Activated naive CD4-positive, alpha-beta T cell treated with anti-CD3 and anti-CD28 coated beads, Interleukin-2, amount 10 ng/mL, durations not matched to agents 7 days and 5 days (primary cell): ENCODE measurements around the gene OSCP1.

Experiments
- CTCF ChIA-PET: fragments of 350-600 bp; sonication (Branson Sonifier 250); formaldehyde crosslinking; loops from one replicate; lab custom pipeline; 2021; ENCODE audit warnings: antibody characterized with exemption; lab: Charles Lee
- DNase-seq: peaks from one replicate; pipeline ENCODE4 v3.0.0-alpha.2; 2020
- H3K27ac Mint-ChIP-seq: one replicate; pipeline ENCODE4 v1.8.0; 2021; ENCODE audit warnings: mild to moderate bottlenecking, moderate library complexity, mixed read lengths
- H3K27me3 Mint-ChIP-seq: one replicate; pipeline ENCODE4 v1.8.0; 2021; ENCODE audit warnings: mild to moderate bottlenecking, mixed read lengths
- H3K36me3 Mint-ChIP-seq: one replicate; pipeline ENCODE4 v1.8.0; 2021; ENCODE audit warnings: mixed read lengths
- H3K4me1 Mint-ChIP-seq: one replicate; pipeline ENCODE4 v1.8.0; 2021; ENCODE audit warnings: mixed read lengths
- H3K4me3 Mint-ChIP-seq: one replicate; pipeline ENCODE4 v1.8.0; 2021; ENCODE audit warnings: mild to moderate bottlenecking, moderate library complexity, mixed read lengths
- H3K9me3 Mint-ChIP-seq: one replicate; pipeline ENCODE4 v1.8.0; 2021; ENCODE audit warnings: mixed read lengths

OSCP1 gene

DNA sequence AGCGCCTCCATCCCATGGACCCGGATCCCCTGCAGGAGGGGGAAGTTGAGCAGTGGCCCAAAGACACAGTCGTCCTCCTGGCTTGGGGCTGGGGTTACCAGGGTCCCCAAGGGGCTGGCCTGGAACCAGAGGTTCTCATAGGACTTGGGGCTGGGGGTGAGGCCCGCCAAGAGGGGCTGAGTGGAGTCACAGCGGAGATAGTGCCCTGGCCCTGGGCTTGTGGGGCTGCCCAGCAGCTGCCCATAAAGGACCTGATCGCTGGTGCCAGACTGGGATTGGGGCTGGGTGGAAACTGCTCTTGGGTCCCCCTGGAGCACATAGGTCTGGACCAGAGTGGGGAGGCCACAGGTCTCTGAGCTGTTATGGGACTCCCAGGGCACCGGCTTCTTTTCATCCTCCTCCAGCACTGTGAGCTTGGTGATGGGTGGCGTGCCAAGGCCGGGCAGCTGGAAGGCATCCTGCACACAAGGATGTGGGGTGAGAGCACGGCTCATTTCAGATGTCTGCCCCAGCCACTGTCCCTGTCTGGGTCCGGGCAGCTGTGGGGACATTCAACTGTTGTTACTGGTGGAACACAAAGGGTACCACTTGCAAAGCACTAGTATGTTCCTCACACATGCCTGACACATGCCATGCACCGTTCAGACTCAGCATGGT lies 16.2 kb upstream of the OSCP1 start:
- Mint-ChIP-seq H3K36me3 (peaks cover 26% of the 10 kb centered on the region), H3K4me3 (no peak overlapping the region), H3K9me3 (no peaks in the 10 kb centered on the region), H3K27ac (no peak overlapping the region), H3K4me1 (peaks cover 41% of the 10 kb centered on the region), H3K27me3 (peaks cover 4% of the 10 kb centered on the region)
- no peak for DNase-seq
- CTCF ChIA-PET: interaction anchor here (0.6 to 1.3 kb wide), 2 partner anchors 20 to 60 kb away, joined by 3 read pairs; no protein-coding TSS in a partner anchor

DNA sequence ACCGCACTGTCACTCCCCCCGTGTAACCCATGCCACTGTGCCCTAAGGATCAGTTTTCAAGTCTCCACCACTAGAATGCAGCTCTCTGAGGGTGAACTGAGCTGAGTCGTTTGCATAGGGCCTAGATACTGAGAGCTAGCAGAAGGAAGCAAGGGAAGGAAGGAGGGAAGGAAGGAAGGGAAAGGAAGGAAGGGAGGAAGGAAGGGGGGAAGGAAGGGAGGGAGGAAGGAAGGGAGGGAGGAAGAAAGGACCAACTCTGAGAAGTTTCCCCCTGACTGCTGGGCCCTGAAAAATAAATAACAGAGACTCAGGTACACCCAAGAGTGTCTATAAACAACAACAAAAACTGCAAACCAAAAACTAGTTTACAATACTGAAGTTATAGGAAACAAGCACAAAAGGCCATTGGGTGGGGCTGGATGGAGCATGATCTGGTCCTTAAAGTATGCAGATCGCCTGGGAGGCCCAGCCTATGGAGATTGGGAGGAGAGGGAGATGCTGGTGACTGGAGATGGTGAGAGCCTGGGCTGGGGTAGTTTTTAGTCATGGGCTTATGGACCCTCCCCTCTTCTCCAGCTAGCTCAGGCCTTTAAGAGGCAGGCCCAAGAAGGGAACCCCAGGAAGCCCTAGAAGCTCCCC lies 15.6 kb upstream of the OSCP1 start:
- no peaks in the 10 kb centered on the region for H3K9me3 Mint-ChIP-seq
- H3K27ac Mint-ChIP-seq: no peak overlapping the region
- no peak for DNase-seq
- peaks cover 48% of the 10 kb centered on the region for H3K4me1 Mint-ChIP-seq
- H3K36me3 Mint-ChIP-seq: peaks cover 32% of the 10 kb centered on the region
- H3K27me3 Mint-ChIP-seq: peaks cover 4% of the 10 kb centered on the region
- CTCF ChIA-PET: interaction anchor here (0.6 kb wide), 1 partner anchor 59 kb away, joined by 3 read pairs; no protein-coding TSS in a partner anchor
- no peak overlapping the region for H3K4me3 Mint-ChIP-seq

DNA sequence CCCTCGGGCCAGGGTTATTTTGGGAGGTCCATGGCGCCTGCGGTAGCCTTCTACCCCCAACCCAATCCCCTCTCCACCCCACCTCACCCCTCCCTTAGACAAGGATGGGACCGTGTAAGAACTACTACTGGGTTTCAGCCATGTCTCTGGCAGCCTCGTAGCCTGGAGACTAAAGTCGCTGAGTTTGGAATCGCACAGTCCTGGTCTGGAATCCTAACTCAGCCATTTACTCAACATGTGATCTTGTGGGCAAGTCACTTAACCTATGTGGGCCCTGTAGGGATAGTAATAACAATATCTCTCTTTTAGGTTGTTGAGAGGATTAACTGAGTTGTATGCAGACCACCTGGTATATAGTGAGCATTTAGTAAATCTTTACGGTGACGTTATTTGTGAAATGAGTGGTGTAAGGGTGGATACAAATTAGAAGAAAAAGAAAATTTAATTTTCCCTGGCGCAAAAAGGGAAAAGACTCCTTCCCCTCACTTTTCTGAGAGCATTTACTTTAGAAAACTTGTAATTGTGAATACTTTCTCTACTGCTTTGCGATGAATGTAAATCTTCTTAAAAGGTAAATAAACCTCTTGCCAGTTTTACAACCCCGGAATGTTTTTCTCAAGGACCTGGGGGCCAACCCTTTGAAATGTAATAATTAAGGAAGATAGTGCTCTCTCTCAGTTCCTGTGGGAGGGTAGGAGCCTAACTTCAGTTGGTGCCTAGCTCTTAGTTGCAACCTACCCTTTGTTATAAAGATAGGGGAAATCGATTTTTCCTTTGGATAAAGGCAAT lies 14.5 kb upstream of the OSCP1 start:
- H3K4me1 Mint-ChIP-seq: peaks cover 54% of the 10 kb centered on the region
- no peak for DNase-seq
- CTCF ChIA-PET: interaction anchor here (1.0 kb wide), 1 partner anchor 51 kb away, joined by 3 read pairs; no protein-coding TSS in a partner anchor
- H3K27me3 Mint-ChIP-seq: peaks cover 4% of the 10 kb centered on the region
- H3K36me3 Mint-ChIP-seq: peaks cover 42% of the 10 kb centered on the region
- peak overlapping the region; percentile 95 for H3K4me3 Mint-ChIP-seq
- H3K27ac Mint-ChIP-seq: peak overlapping the region; percentile 94
- no peaks in the 10 kb centered on the region for H3K9me3 Mint-ChIP-seq

DNA sequence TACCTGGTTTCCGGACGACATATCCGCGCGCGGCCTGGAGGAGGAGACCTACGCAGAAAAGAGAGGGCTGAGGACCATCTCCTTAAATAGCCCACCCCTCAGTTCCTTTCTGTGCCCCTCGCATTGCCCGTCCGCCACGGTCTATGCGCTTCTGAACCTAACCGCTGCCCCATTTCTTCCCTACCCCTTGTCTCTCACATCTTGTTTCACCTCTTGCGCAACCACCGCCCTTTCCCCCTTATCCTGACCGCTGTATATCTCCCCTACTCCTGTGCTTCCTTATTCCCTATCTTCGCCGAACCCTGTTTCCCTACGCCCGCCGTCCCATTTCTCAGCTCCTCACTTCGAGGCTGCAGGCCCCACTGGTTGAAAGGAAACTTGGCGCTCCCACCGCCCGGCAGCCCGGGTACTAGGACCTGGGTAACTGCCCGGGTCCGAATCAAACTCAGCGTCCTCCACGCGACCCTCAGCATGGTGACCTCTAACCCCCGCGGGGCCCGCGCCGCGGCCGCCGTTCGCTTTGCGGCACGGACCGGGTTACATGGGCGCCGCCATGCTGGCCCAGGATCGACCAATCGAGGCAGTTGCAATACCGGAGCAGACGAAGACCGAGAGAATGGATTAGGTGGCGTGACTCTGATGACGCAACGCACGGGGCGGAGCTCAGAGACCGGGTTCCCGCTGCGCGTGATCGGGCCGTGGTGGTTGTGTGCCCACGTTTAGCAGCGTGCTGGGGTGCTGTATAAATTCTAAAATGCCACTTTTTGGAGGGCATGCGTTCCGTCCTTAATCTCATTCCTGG lies 13.8 kb upstream of the OSCP1 start, which contains the start of gene MRPS15:
MRPS15 (minus strand) TSS at position 582 of the 802 bp plus-strand sequence; CDS start at position 473, 109 bp downstream.
- peak within 1 kb of the TSS; percentile 95 for H3K4me3 Mint-ChIP-seq
- peaks cover 62% of the 10 kb centered on the region for H3K4me1 Mint-ChIP-seq
- CTCF ChIA-PET: interaction anchor here (1.0 kb wide), 1 partner anchor 52 kb away, joined by 3 read pairs; no protein-coding TSS in a partner anchor
- H3K36me3 Mint-ChIP-seq: peaks cover 48% of the 10 kb centered on the region
- DNase-seq: peak; percentile 98
- peaks cover 4% of the 10 kb centered on the region for H3K27me3 Mint-ChIP-seq
- H3K27ac Mint-ChIP-seq: peak within 1 kb of the TSS; percentile 94
- no peaks in the 10 kb centered on the region for H3K9me3 Mint-ChIP-seq

DNA sequence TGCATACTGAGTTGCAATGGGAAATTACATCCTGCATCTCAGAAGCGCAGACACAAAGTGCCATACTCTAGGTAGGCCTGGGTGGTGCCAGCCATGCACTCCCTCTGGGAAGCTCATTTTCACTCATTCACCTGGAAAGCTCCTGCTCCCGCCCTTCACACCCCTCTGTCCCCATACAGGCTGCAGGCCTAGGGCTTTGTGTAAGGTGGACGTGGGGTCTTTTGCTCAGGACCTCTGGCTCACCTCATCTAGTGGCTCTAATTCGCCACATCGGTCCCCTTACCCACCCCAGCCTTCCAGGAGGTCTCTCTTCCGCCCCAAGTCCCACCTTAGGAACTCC lies 13.2 kb upstream of the OSCP1 start:
- Mint-ChIP-seq H3K36me3 (peaks cover 54% of the 10 kb centered on the region), H3K9me3 (no peaks in the 10 kb centered on the region), H3K4me1 (peaks cover 67% of the 10 kb centered on the region), H3K27me3 (peaks cover 4% of the 10 kb centered on the region), H3K4me3 (peak overlapping the region; percentile 95), H3K27ac (peak overlapping the region; percentile 94)
- no peak for DNase-seq
- CTCF ChIA-PET: interaction anchor here (1.0 kb wide), 1 partner anchor 52 kb away, joined by 3 read pairs; no protein-coding TSS in a partner anchor

DNA sequence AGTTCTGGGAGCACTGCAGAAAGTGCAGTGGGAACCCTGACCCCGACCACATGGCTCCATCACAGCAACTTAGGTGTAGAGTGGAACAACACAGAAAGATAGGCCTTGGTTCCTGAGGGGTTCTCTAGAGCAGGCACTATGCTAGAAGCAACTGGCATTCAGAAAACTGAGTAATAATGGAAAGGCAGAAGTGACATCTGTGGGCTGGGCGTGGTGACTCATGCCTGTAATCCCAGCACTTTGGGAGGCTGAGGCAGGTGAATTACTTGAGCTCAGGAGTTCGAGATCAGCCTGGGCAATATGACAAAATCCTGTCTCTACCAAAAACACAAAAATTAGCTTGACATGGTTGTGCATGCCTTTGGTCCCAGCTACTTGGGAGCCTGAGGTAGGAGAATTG lies 8.7 kb upstream of the OSCP1 start:
- no peaks in the 10 kb centered on the region for H3K27me3 Mint-ChIP-seq
- CTCF ChIA-PET: no interaction called here
- H3K4me3 Mint-ChIP-seq: peak overlapping the region; percentile 35
- peak overlapping the region; percentile 92 for H3K27ac Mint-ChIP-seq
- H3K4me1 Mint-ChIP-seq: peaks cover 81% of the 10 kb centered on the region
- no peak for DNase-seq
- no peaks in the 10 kb centered on the region for H3K9me3 Mint-ChIP-seq
- H3K36me3 Mint-ChIP-seq: peaks cover 74% of the 10 kb centered on the region

DNA sequence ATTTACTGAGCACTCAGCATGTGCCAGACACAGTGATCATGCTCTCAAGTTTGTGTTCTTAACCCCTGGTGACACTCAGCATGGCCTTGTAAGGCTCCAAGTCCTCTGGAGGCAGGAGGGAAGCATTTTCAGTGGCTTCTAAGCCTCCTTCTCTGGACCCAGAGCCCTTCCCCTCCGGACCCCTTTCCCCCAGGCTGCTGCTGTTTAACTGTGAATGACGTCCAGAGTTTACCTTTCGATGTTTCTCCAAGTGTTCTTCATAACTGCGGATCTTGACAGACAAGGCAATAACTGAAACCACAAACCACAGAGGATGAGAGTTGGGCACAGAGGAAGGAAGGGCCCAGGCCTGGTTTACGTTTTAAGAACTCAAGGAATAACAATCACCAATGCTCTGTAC lies 7.4 kb upstream of the OSCP1 start:
- Mint-ChIP-seq H3K4me1 (peaks cover 71% of the 10 kb centered on the region), H3K27ac (peak overlapping the region; percentile 92), H3K36me3 (peaks cover 68% of the 10 kb centered on the region), H3K9me3 (no peaks in the 10 kb centered on the region), H3K4me3 (peak overlapping the region; percentile 55), H3K27me3 (no peaks in the 10 kb centered on the region)
- DNase-seq: peak; percentile 52
- CTCF ChIA-PET: no interaction called here

DNA sequence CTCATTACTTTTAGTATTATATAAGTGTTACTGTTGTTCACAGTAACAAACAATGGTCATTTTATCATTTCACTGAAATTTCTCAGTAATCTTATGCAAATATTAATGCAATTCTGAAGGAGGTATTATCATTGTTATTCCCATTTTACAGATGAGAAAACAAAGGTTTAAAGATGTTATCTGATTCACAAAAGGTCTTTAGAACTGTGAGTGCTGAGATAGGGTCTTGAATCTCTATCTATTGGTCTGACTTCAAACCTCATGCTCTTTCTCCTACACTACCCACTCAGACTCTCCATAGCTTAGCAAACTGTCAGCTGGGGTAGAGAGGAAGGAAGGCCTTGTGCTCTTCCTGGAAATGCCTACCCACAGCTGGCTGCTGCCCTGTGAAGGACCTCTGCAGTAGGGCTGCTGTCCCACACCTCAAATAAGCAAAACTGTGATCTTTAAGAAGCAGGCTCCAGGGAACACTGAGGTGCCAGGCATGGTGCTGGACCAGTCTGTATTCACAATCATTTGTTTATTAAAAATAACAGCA lies 6.2 kb upstream of the OSCP1 start:
- Mint-ChIP-seq H3K27ac (peak overlapping the region; percentile 73), H3K4me3 (peak overlapping the region; percentile 51), H3K9me3 (no peaks in the 10 kb centered on the region), H3K4me1 (peaks cover 67% of the 10 kb centered on the region), H3K27me3 (no peaks in the 10 kb centered on the region), H3K36me3 (peaks cover 60% of the 10 kb centered on the region)
- CTCF ChIA-PET: no interaction called here
- no peak for DNase-seq

DNA sequence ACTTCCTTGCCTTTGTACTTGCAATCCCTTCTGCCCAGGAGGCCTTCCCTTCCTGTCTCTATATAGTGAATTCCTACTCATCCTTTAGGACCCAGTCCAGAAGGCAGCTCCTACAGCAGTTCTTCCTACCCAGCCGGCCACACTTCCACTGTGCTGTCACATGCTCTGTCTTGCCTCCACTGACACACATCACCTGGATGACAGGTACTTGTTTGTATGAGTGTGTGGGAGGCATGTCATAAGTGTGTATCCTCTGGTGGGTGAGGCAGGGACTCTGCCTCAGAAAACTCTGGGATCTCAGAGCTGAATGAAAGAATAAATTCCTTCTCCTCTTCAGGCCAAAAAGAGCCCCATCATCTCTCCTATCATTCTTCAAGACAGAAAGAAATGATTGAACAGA lies 5.1 kb upstream of the OSCP1 start:
- DNase-seq: no peak
- Mint-ChIP-seq H3K27ac (no peak overlapping the region), H3K9me3 (no peaks in the 10 kb centered on the region), H3K27me3 (peaks cover 1% of the 10 kb centered on the region), H3K4me3 (no peak overlapping the region), H3K4me1 (peaks cover 63% of the 10 kb centered on the region), H3K36me3 (peaks cover 50% of the 10 kb centered on the region)
- CTCF ChIA-PET: interaction anchor here (1.4 kb wide), 1 partner anchor 9 kb away, joined by 4 read pairs; no protein-coding TSS in a partner anchor

DNA sequence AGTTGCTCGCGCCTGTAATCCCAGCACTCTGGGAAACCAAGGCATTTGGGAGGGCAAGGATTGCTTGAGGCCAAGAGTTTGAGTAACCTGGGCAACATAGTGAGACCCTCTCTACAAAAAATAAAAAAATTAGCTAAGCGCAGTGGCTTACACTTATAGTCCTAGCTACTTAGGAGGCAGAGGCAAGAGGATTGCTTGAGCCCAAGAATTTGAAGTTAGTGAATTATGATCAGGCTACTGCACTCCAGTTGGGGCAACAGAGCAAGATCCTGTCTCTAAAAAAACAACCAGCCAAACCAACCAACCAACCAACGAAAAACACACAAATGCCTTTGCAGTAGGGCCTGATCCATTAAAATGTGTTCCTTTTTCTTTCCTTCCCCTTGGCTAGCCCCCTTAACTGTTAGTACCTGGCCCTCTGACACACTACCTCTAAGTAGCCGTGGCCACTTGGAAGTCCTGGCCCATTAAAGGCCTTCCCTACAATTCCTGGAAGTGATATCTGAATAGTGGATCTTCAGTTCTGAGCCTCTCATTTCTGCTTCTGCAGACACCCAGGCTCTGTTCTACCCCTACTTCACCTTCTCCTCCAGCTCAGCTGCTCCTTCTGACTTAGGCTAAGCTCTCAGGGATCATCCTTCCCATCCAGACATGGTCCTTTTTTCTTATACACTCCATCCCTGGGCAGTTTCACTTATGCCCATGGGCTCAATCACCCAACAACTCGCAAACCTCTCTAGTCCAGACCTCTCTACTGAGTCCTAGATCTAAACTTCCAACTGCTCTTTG lies 3.5 kb upstream of the OSCP1 start:
- Mint-ChIP-seq H3K4me3 (no peak overlapping the region), H3K4me1 (peaks cover 58% of the 10 kb centered on the region), H3K27ac (peak overlapping the region; percentile 10), H3K9me3 (no peaks in the 10 kb centered on the region), H3K27me3 (peaks cover 5% of the 10 kb centered on the region), H3K36me3 (peaks cover 38% of the 10 kb centered on the region)
- CTCF ChIA-PET: no interaction called here
- DNase-seq: no peak

DNA sequence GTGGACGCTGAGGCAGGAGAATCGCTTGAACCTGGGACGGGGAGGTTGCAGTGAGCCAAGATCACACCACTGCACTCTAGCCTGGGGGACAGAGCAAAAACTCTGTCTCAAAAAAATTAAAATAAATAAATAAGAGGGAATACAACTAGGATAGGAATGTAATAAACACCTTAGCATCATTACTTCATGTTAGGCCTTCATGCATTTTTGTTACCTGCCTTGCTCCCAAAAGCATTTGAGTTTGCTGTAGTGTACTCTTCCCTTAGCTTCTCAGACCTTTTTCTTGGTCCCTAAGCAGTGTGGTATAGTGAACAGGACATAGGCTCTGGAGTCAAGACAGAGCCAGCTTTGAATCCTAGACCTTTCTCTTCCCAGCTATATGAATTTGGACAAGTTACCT lies 2.8 kb upstream of the OSCP1 start:
- H3K27me3 Mint-ChIP-seq: peaks cover 5% of the 10 kb centered on the region
- DNase-seq: no peak
- H3K9me3 Mint-ChIP-seq: no peaks in the 10 kb centered on the region
- no peak overlapping the region for H3K4me3 Mint-ChIP-seq
- H3K4me1 Mint-ChIP-seq: peaks cover 51% of the 10 kb centered on the region
- no peak overlapping the region for H3K27ac Mint-ChIP-seq
- CTCF ChIA-PET: no interaction called here
- H3K36me3 Mint-ChIP-seq: peaks cover 34% of the 10 kb centered on the region

DNA sequence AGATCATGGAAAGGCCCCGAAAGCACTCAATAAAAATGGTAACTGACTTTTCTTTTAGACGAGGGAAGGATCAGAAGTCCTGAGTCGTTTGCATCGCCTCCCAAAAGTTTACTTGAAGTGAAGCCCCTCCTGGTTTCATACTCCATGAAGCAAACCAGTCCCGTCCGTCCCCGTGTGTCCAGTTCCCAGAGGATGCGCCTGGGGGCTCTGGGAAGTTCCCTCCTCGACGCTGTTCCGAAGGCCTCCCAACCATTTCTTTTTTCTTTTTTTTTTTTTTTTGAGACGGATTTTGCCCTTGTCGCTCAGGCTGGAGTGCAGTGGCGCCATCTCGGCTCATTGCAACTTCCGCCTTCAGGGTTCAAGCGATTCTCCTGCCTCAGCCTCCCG lies 661 bp upstream of the OSCP1 start:
- Mint-ChIP-seq H3K36me3 (peaks cover 23% of the 10 kb centered on the region), H3K27me3 (peaks cover 5% of the 10 kb centered on the region), H3K4me3 (peak overlapping the region; percentile 89), H3K4me1 (peaks cover 37% of the 10 kb centered on the region), H3K9me3 (no peaks in the 10 kb centered on the region), H3K27ac (peak overlapping the region; percentile 92)
- no peak for DNase-seq
- CTCF ChIA-PET: interaction anchor here (0.6 kb wide), 1 partner anchor 86 kb away, joined by 3 read pairs; no protein-coding TSS in a partner anchor
